GM18909 (cell line): Measurements from ENCODE around the gene PBRM1.
"Not testable (repeated sequence)": the region's sequence is repeated elsewhere in the genome, so short reads cannot be mapped to it uniquely, and the experiment has no call there.

Source experiments
- ATAC-seq: cut with Tn5 transposase; IDR thresholded peaks from one replicate; pipeline ENCODE4 v1.9.1; 2021; ENCODE audit warnings: mild to moderate bottlenecking; ENCODE audit not compliant: unreplicated experiment, poor library complexity

PBRM1 gene

DNA sequence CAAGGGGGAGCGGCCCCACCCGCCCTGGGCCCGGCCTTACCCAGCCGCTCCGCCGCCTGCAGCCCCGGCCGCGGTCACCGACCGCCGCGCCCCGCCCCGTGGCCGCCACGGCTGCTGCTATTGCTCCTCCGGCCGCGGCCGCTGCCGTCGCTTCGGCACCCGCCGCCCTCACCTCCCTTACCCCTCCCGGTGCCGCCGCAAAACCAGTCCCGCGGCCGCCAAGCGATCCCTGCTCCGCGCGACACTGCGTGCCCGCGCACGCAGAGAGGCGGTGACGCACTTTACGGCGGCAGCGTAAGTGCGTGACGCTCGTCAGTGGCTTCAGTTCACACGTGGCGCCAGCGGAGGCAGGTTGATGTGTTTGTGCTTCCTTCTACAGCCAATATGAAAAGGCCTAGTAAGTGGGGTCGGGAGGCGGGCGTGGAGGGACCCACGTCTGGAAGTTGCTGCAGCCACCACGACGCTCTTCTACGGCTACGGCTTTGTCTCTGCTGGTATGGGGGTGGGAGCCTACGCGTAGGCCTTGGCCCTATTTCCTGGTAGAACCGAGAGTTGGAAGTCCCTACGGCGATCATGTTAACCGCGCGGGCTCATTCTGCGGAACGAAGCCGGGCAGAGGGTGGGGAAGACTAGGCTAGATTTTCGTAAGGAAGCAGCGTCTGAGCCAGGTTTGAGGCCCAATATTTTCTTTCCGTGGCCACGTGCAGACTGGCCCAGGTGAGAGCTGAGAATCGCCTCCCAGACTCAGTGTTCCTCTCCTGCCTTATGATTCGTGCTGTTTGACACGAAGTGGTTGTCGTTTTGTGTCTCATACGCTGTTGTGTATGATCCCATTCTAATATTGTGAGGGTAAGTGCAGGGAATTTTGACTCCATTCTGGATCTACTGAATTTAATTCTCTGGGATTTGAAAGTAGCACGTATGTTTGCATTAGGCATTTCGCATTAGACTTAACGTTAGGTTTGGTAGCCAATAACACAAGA is at the start of gene PBRM1, which contains the start of gene GNL3:
Gene PBRM1, minus strand, starts transcription at position 205 of the 983 bp plus-strand sequence.
Gene GNL3, plus strand, starts transcription at position 324 of the 983 bp plus-strand sequence. Its CDS starts 61 bp downstream, at position 385.
- peak; percentile 82 for ATAC-seq

DNA sequence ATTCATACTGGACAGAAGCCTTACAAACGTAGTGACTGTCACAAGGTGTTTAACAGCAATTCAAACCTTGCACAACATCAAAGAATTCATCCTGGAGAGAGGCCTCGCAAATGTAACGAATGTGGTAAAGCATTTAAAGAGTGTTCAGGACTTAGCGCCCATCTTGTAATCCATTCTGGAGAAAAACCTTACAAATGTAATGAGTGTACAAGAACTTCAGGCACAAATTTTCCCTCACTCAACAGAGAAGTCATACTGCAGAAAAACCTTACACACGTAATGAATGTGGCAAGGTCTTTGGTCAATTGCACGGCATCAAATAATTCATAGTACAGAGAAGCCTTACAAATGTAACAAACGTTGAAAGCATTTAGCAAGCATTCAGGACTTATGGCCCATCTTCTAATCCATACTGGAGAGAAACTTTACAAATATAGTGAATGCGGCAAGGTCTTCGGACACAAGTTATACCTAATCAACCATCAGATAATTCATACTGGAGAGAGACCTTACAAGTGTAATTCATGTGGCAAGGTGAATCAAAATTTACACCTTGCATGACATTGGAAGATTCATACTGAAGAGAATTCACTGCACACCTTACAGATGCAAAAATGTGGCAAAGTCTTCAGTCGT is 47.7 kb upstream of the PBRM1 start:
- ATAC-seq: no peak

DNA sequence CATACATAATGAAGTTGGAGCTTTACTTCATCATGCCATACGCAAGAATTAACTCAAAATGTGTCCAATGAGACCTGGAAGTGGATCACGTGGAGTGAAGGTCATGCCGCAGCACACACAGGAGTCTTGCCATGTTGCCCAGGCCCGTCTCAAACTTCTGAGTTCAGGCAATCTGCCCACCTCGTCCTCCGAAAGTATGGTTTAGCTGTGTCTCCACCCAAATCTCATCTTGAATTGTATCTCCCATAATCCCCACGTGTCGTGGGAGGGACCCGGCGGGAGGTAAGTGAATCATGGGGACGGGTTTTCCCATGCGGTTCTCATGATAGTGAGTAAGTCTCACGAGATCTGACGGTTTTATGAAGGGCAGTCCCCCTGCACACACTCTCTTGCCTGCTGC is 45.9 kb upstream of the PBRM1 start:
- ATAC-seq: no peak

DNA sequence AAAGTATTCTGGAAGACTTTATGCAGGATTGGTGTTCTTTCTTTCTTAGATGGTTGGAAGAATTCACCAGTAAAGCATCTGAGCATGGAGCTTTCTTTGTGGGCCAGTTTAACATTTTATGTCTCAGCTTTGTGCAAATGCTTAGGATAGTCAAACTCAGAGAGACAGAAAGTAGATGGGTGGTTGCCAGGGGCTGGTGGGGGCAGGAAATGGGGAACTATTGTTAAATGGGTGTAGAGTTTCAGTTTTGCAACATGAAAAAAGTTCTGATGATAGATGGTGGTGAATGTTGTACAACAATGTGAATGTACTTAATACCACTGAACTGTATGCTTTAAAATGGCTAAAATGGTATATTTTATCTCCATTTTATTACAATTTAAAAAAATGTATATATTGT is 45.0 kb upstream of the PBRM1 start:
- ATAC-seq: no peak

DNA sequence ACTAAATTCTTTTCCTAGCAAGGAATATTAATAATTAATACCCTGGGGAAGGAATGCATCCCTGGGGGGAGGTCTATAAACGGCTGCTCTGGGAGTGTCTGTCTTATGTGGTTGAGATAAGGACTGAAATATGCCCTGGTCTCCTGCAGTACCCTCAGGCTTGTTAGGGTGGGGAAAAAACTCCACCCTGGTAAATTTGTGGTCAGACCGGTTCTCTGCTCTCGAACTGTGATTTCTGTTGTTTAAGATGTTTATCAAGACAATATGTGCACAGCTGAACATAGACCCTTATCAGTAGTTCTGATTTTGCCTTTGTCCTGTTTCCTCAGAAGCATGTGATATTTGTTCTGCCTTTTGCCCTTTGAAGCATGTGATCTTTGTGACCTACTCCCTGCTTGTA is 43.0 kb upstream of the PBRM1 start:
- not testable (repeated sequence) for ATAC-seq

DNA sequence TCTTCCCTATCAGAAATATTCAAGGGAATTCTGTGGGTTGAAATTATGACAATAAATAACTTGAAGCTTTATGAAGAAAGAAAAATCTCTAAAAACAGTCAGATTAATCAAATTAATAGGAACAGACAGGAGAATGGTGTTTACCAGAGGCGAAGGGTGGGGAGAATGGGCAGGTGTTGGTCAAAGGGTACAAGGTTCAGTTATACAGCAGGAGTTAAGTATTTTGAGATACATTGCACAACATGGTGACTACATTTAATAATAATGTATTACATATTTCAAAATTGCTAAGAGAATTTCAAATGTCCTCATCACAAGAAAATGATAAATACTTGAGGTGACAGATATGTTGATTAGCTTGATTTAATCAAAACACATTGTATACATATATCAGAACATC is 38.8 kb upstream of the PBRM1 start:
- no peak for ATAC-seq

DNA sequence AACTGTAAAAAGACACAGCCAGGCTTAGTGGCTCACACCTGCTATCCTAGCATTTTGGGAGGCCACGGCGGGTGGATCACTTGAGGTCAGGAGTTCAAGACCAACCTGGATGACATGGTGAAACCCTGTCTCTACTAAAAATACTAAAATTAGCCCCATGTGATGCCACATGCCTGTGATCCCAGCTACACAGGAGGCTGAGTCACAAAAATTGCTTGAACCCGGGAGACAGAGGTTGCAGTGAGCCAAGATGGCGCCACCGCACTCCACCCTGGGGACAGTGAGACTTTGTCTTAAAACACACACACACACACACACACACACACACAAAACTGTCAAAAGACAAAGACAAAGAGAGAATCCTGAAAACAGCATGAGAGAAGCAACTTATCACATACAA is 38.2 kb upstream of the PBRM1 start:
- ATAC-seq: no peak

DNA sequence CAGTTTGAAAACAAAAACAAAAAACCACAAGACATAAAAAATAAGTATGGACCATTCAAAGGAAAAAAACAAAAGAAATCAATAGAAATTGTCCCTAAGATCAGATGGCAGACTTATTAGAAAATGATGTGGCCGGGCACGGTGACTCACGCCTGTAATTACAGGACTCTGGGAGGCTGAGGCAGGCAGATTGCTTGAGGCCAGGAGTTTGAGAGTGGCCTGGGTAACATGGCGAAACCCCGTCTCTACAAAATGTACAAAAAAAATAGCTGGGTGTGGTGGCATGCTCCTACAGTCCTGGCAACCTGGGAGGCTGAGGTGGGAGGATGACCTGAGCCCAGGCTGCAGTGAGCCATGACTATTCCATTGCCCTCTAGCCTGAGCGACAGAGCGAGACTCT is 36.8 kb upstream of the PBRM1 start:
- no peak for ATAC-seq

DNA sequence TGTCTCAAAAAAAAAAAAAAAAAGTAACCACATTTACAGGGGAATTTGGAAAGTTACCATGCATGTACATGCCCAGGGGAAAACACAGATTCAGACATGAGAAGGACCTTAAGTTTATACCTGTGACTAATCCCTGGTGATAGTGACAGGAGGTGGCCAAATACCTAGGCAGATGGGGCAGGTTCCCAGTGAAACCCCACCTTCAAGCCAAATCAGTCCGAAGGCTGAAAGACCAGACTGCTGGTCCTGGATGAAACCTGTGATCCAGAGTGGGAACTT is 36.0 kb upstream of the PBRM1 start:
- no peak for ATAC-seq

DNA sequence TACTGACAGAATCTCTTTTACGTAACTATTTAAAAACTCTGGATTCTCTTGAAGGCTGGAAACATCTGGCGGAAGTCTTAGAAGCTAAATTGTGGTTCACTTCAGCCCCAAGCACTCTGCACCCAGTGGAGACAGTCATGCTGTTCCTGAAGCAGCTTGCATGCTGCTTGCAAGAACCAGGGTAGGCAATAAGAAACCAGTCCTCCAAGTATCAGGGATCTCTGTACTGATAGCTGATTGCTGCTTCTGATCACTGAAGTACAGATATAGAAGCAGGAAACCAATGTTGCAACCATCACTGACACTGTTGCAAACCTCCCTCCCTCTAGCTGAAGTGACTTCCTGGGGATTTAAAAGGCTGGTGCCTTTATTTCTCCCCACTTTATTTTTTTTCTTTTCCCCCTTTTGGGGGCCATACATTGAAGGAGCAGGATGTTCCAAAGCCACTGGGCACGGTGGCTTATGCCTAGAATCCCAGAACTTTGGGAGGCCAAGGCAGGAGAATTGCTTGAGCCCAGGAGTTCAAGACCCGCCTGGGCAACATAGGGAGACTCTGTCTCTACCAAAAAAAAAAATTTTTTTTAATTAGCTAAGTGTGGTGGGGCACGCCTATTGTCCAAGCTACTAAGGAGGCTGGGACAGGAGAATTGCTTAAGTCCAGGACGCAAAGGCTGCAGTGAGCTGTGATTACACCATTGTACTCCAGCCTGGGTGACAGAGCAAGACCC is 35.5 kb upstream of the PBRM1 start:
- no peak for ATAC-seq

DNA sequence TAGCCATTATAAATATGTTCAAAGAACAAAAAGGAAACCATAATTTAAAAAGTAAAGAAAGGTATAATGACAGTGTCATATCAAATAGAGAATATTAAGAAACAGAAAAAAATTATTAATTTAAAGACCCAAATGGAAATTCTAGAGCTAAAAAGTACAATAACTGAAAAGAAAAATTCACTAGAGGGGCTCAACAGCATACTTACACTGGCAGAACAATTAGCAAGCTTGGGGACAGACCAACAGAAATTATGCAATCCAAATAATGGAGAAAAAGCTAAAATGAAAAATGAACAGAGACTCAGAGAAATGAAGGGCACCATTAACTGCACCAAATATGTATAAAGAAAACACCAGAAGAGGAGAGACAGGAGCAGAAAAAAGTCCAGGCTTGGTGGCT is 33.9 kb upstream of the PBRM1 start:
- no peak for ATAC-seq

DNA sequence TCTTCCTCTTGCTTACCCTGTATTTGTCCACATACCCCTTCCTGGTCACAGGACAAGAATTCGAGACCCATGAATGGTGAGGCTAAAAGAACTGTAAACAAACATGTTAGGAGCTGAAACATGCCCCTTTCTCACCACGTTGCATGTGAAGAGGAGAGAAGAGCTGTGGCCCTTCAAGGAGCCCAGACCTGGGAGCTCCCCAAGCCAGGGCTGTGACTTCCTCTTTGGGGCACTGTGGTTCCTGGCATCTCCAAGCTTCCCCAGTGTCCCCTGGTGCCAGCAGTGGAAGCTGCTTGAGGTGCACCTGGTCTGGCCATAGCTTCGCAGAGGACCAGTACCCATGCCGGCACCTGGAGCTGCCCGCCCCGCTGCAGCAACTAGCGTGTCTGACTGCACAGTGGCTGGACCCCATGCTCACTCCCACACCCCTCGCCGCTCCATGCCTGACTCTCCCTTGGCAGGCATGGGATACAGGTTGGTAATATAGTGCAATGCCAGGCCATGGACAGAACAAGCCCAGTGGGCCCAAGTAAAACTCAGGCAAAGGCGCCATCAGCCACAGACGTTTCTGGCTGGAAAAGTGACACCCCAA is 30.1 kb upstream of the PBRM1 start:
- no peak for ATAC-seq

DNA sequence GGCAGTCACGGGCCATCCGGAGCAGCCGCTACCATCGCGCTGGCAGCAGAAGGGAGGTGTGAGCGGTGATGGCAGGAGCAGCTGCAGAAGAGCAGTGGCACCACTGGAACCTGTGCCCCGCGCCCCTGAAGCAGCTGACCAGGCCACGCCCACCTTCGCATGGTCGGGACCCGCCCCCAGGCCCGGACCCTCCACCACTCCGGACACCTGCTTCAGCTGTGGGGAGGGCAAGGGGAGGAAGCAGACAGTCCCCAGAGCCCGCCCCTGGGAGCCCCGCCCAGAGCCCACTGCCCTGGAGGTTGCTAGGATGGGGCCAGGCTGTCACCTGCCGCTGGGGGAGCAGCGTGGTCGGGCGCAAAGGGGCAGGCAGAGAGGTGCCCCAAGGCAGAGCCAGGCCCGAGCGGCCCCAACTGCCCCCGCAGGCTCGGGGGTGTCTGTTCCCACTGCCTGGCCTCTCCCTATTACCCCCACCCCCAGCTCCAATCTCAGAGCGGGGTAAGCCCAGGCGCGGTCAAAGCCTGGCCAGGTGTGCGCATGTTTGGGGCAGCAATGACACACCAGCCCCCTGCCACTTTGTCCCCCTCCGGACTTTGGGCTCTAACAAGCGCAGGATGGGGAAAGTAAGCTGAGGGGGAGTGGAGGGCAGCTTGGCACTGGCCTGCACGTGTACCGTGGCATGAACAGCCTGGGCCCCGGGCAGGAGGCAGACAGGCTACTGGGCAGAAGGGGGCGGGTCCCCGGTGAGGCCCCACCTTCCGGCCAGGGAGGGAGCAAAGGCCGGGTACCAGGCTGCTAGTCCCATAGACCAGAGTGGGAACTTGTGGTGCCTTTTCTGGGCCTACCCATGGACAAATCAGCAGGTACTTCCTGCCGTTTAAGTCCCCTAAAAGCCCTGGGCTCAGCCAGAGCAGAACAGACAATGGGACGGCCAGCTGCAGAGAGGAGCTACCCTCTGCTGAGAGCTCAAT is 28.9 kb upstream of the PBRM1 start:
- ATAC-seq: no peak

DNA sequence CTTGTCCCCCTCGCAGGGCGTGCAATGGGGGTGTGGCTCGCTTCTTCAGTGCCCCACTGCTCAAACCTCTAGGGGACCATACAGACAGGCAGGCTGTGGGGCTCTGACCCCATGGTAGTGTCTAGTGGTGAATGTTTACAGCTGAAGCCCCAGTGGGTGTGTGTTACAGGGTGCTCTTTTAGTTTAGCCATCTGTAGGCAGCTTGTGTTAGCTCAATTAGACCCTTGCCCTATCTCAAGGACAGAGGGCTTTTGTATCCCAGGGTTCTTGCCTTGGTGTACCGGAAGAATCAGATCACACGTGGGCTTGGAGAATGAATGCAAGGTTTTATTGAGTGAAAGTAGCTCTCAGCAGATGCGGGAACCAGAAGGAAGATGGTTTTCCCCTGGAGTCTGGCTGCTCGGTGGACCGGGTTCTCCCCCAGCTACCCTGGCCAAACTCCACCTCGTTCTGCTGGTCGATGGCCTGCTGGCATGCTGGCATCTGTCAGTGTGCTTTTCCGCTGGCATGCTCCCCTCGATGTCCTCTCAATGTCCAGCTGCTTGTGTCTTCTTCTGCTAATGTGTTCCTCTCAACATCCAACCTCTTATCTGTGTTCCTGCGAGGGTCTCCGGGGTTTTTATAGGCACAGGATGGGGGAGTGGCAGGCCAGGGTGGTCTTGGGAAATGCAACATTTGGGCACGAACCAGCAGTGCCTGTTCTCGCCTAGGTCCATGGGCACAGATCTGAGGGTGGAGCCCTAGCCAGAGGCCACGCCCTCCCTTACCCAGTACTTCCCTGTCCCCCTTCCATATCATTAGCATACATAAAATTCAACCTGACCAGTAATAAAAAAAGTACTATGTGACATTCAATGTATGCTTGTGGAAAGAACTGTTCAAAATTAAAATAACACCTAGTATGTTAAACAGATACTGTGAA is 26.8 kb upstream of the PBRM1 start:
- ATAC-seq: no peak

DNA sequence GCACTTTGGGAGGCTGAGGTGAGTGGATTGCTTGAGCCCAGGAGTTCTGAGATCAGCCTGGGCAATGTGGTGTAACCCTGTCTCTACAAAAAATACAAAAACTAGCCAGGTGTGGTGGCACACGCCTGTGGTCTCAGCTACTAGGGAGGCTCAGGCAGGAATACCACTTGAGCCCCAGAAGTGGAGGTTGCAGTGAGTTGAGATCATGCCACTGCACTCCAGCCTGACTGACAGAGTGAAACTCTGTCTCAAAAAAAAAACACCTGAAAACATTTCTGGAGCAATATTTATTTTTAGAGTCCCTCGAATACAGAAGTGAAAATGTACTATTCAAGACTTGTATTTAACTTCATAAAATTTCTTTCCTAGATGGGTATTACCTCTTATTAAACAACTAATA is 24.8 kb upstream of the PBRM1 start:
- ATAC-seq: no peak

DNA sequence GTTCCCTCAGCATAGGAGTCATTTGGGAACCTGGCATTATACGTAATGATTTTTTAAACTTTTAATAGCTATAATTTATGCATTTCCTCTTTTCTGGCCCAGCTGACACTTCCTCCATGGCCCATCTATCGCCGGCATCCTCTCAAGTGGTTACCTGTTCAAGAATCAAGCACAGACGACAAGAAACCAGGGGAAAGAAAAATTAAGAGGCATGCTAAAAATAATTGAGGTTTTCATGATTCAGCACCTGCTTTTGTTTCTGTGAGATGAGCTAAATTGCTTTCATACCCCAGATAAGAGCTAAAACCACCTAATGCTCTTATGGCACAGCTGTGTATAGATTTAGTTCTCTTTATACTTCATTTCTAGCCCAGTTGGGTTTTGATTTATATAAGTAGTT is 21.9 kb upstream of the PBRM1 start:
- ATAC-seq: no peak

DNA sequence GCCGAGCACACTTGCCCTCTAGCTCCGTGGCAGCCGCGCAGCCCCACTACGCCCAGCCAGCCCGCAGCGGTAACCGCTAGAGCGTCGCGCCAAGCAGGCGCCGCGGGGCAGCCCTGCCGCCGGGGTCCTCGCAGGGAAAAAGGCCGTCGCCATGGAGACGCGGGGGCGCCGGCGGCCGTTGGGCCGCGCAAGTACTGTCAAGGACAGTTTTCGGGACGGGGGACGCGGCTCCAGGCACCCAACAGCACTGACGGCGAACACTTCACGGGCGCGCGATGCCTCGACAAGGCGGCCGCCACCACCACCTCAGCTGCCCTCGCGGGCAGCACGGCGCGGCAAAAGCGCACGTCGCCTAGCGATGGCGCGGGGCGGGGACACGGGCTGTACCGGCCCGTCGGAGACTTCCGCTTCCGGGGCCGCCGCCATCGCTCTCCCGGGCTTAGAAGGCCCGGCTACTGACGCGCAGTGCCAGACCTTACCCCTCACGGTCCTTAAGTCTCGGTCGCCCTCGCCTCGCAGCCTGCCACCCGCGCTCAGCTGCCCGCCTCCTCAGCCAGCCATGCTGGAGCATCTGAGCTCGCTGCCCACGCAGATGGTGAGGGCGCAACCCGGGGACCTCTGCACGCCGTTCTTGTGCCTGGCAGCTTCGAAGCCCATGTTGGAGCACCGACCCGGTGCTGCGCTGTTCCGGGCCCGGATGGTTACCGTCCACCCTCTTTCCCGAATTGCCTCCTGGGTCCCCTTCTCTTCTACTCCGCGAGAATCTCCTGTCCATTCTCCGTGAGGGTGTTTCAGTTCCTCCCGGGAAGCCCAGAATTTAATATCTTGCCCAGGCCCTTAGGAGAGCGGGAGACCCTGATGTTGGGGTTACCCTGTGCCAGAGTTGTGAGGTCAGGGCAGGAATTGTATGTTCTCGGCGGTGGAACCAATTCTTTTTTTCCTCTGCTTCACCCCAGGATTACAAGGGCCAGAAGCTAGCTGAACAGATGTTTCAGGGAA is 20.3 kb upstream of the PBRM1 start, which contains the start of the genes GLT8D1 and SPCS1:
Gene GLT8D1, minus strand, starts transcription at position 104 of the 999 bp plus-strand sequence. CDS start 5,331 bp downstream, outside the sequence.
Gene SPCS1, plus strand, starts transcription at position 419 of the 999 bp plus-strand sequence. Its CDS starts 141 bp downstream, at position 560.
- ATAC-seq: peak; percentile 82
